ENCODE data around the gene ADD3.

ADD3 gene

GRCh38 chr10:109987452-109988211 is 20.2 kb upstream of the ADD3 start:
- FAIRE-seq (no peak), DNase-seq (ENCODE audit: insufficient read length, low spot score) (no peak)
- TF ChIP-seq POU2F2 (IDR thresholded peaks at IDR 0.05; ENCODE audit: low read depth, low read length), result no peak
- TF ChIP-seq POLR2AphosphoS5 (IDR thresholded peaks at IDR 0.05; ENCODE audit: low read depth, low read length), result no peak
- TF ChIP-seq POLR2A (IDR thresholded peaks at IDR 0.05; ENCODE audit: low read depth, low read length), result no peak
- TF ChIP-seq TAF1 (IDR thresholded peaks at IDR 0.05; ENCODE audit: low read depth, low read length), result no peak
- TF ChIP-seq SPI1 (IDR thresholded peaks at IDR 0.05; ENCODE audit: low read depth, low read length), result no peak
- TF ChIP-seq PAX5 (IDR thresholded peaks at IDR 0.05; ENCODE audit: insufficient read depth, low read length, severe bottlenecking), result no peak

GRCh38 chr10:109988212-109988596 is 19.6 kb upstream of the ADD3 start:
- no peak for TF ChIP-seq SPI1 (IDR thresholded peaks at IDR 0.05; ENCODE audit: low read depth, low read length)
- DNase-seq (ENCODE audit: insufficient read length, low spot score) (no peak), FAIRE-seq (no peak)

GRCh38 chr10:109991266-109991855 is 16.4 kb upstream of the ADD3 start:
- DNase-seq (ENCODE audit: insufficient read length, low spot score), result no peak
- TF ChIP-seq POU2F2 (IDR thresholded peaks at IDR 0.05; ENCODE audit: low read depth, low read length) (no peak), POLR2AphosphoS5 (IDR thresholded peaks at IDR 0.05; ENCODE audit: low read depth, low read length) (no peak), TAF1 (IDR thresholded peaks at IDR 0.05; ENCODE audit: low read depth, low read length) (no peak), PAX5 (IDR thresholded peaks at IDR 0.05; ENCODE audit: insufficient read depth, low read length, severe bottlenecking) (no peak), POLR2A (IDR thresholded peaks at IDR 0.05; ENCODE audit: low read depth, low read length) (no peak), SPI1 (IDR thresholded peaks at IDR 0.05; ENCODE audit: low read depth, low read length) (no peak)
- FAIRE-seq, result no peak

GRCh38 chr10:109992485-109992884 is 15.3 kb upstream of the ADD3 start:
- no peak for DNase-seq (ENCODE audit: insufficient read length, low spot score)
- FAIRE-seq, result no peak
- TF ChIP-seq POU2F2 (IDR thresholded peaks at IDR 0.05; ENCODE audit: low read depth, low read length) (no peak), TAF1 (IDR thresholded peaks at IDR 0.05; ENCODE audit: low read depth, low read length) (no peak), POLR2AphosphoS5 (IDR thresholded peaks at IDR 0.05; ENCODE audit: low read depth, low read length) (no peak)

GRCh38 chr10:109993551-109994330 is 14.0 kb upstream of the ADD3 start:
- no peak for FAIRE-seq
- TF ChIP-seq TAF1 (IDR thresholded peaks at IDR 0.05; ENCODE audit: low read depth, low read length) (no peak), PAX5 (IDR thresholded peaks at IDR 0.05; ENCODE audit: insufficient read depth, low read length, severe bottlenecking) (no peak), POU2F2 (IDR thresholded peaks at IDR 0.05; ENCODE audit: low read depth, low read length) (no peak)

GRCh38 chr10:109994711-109995577 is 12.8 kb upstream of the ADD3 start:
- DNase-seq (ENCODE audit: insufficient read length, low spot score) (no peak), FAIRE-seq (no peak)
- TF ChIP-seq SPI1 (IDR thresholded peaks at IDR 0.05; ENCODE audit: low read depth, low read length), result peak; percentile 11; the same call in 1 of the 2 replicates
- TF ChIP-seq POU2F2 (IDR thresholded peaks at IDR 0.05; ENCODE audit: low read depth, low read length), result no peak

More at GRCh38 chr10:109993551-109994330, 14.0 kb upstream of the ADD3 start:
- DNase-seq (ENCODE audit: insufficient read length, low spot score), result no peak

- FAIRE-seq, result peak; percentile 45
- no peak for TF ChIP-seq POU2F2 (IDR thresholded peaks at IDR 0.05; ENCODE audit: low read depth, low read length)
- no peak for TF ChIP-seq POLR2AphosphoS5 (IDR thresholded peaks at IDR 0.05; ENCODE audit: low read depth, low read length)
- no peak for TF ChIP-seq SPI1 (IDR thresholded peaks at IDR 0.05; ENCODE audit: low read depth, low read length)
- TF ChIP-seq TAF1 (IDR thresholded peaks at IDR 0.05; ENCODE audit: low read depth, low read length), result no peak
- TF ChIP-seq POLR2A (IDR thresholded peaks at IDR 0.05; ENCODE audit: low read depth, low read length), result no peak
- TF ChIP-seq PAX5 (IDR thresholded peaks at IDR 0.05; ENCODE audit: insufficient read depth, low read length, severe bottlenecking), result no peak
- no peak for DNase-seq (ENCODE audit: insufficient read length, low spot score)
Measured at GRCh38 chr10:109995595-109995994, 12.2 kb upstream of the ADD3 start.

- DNase-seq (ENCODE audit: insufficient read length, low spot score) (no peak), FAIRE-seq (no peak)
- TF ChIP-seq SPI1 (IDR thresholded peaks at IDR 0.05; ENCODE audit: low read depth, low read length), result 0 out of 2 replicates have a peak, but pooled peaks have one; percentile 4
- TF ChIP-seq POLR2A (IDR thresholded peaks at IDR 0.05; ENCODE audit: low read depth, low read length), result no peak
Measured at GRCh38 chr10:109996225-109996624, 11.6 kb upstream of the ADD3 start.

- TF ChIP-seq PAX5 (IDR thresholded peaks at IDR 0.05; ENCODE audit: insufficient read depth, low read length, severe bottlenecking), result no peak
- TF ChIP-seq POU2F2 (IDR thresholded peaks at IDR 0.05; ENCODE audit: low read depth, low read length), result no peak
- no peak for TF ChIP-seq POLR2A (IDR thresholded peaks at IDR 0.05; ENCODE audit: low read depth, low read length)
- no peak for TF ChIP-seq SPI1 (IDR thresholded peaks at IDR 0.05; ENCODE audit: low read depth, low read length)
- no peak for TF ChIP-seq TAF1 (IDR thresholded peaks at IDR 0.05; ENCODE audit: low read depth, low read length)
- TF ChIP-seq POLR2AphosphoS5 (IDR thresholded peaks at IDR 0.05; ENCODE audit: low read depth, low read length), result no peak
- FAIRE-seq (no peak), DNase-seq (ENCODE audit: insufficient read length, low spot score) (no peak)
Measured at GRCh38 chr10:109996766-109997171, 11.0 kb upstream of the ADD3 start.
